Mammary microvascular endothelial cell (primary cell): ENCODE results near the gene ADH5. TPM values are rescaled to one million over a fixed set of nuclear protein-coding genes. Genes with fewer than 3 reads are reported as not detected.

ENCODE experiments used
- total RNA-seq: library from RNA; depleted of rRNA; stranded (reverse); fragments of >200 nt; gene quantifications from 2 replicates; pipeline ENCODE4 v1.2.3, GENCODE V29; 2015

The ADH5 gene
- total RNA-seq = 77.9 and 79.7 TPM in 2 replicates

DNA sequence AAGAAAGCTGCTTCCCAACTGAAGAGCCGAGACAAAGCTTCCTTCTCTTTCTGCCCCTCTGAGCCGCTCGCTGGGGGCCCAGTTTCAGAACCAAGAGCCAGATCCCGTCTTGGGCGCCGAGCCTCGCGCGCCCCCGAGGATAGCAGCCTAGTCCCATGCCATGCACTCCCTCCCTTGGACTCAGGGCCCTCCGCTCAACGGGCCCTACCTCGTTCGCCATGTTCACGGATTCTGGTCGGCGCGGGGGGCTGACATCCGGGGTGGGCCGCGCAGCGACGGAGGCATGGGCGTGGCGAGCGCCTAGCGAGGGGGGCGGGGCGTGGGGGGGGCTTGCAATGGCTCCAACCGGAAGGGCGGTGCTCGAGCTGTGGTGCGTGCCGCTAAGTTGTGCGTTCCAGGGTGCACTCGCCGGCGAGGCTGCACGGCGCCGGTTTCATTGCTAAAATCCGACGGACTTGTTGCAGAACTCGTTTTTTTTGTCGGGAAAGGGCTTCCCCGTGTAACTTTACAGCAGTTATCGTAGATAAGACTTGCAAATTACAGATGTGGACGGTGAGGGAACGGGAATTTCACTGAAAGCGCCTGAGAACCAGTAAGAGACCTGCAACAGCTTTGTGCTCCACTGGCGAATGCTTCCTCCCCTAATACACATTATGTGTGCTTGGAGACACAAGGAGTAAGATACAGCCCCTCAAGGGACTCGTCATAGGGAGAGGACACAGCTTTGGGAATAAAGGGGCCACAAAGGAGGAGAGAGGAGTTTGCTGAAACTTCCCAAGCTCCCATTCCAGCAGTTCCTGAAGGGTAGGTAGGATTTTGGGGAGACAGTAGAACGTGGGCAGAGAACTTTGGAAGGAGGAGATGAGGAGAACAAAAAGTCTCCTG, at the start of gene ADH5:
TSS of gene ADH5 (minus strand) at position 308 of the 885 bp plus-strand sequence. CDS start at position 220, 88 bp downstream.

Other genes starting within 250 kb of the ADH5 start
- 136 and 139 TPM in 2 replicates for gene EIF4E, start 159.7 kb downstream of the ADH5 start, total RNA-seq
- 45.0 TPM in 2 replicates for gene METAP1, start 93.1 kb downstream of the ADH5 start, total RNA-seq
- gene ADH4, start 55.5 kb upstream of the ADH5 start, total RNA-seq = not detected in 2 replicates
- not detected in 2 replicates for gene ADH6, start 130.5 kb upstream of the ADH5 start, total RNA-seq
- gene ADH1A, start 202.2 kb upstream of the ADH5 start, total RNA-seq = not detected in 2 replicates
- not detected in 2 replicates for gene ADH1B, start 232.6 kb upstream of the ADH5 start, total RNA-seq